ENCODE results near the gene MCHR2.

DNA sequence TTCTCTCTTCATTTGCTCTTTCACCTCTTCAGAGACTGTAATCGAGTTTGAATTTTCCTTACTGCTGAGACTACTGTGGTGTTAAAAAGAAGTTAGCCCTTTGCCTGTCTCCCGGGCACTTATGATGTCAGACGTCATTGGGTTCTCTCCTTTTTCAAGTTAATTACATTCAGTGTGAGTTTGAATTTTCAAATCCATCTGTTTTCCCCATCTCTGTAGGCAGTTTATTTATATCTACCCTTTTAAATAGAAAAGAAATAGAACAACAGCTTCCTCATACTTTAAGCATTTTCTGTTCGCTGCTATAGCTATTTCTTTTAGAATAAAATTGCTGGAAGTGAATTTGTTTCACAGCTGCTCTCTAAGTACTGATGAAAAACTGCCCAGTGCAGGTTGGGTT lies 81.4 kb downstream of the MCHR2 start:
- no peak for TF ChIP-seq POLR2A (IDR thresholded peaks at IDR 0.05; ENCODE audit: low read depth, low read length)
- TF ChIP-seq POLR2AphosphoS5 (IDR thresholded peaks at IDR 0.05; ENCODE audit: low read depth, low read length) = no peak
- no peak for TF ChIP-seq TAF1 (IDR thresholded peaks at IDR 0.05; ENCODE audit: borderline replicate concordance, low read depth, low read length)
